Prostate gland (tissue), 2 donors: Measurements from ENCODE around the gene PPP1R1B.

Experiments used
- POLR2A ChIP-seq: fragments of 450-650 bp; IDR thresholded peaks from one replicate; pipeline ENCODE4 v1.6.1; 2016; ENCODE audit warnings: antibody characterized with exemption, mild to moderate bottlenecking
- POLR2AphosphoS5 ChIP-seq: sonication (generic); formaldehyde crosslinking; IDR thresholded peaks from one replicate; pipeline ENCODE4 v1.6.1; 2017; ENCODE audit warnings: antibody characterized with exemption
- TF ChIP-seq, protein P1 (sequence below), 4 experiments: fragments of 200-600 bp in 2 of 4; fragments of 450-650 bp in 2 of 4; sonication (generic) in 2 of 4; IDR thresholded peaks; 1 replicate in 3 of 4; 2 replicates in 1 of 4; pipeline ENCODE4 v1.5.1; 2016 to 2019; ENCODE audit warnings: antibody characterized with exemption in 4 of 4, mild to moderate bottlenecking in 2 of 4, moderate library complexity in 2 of 4

DNA sequence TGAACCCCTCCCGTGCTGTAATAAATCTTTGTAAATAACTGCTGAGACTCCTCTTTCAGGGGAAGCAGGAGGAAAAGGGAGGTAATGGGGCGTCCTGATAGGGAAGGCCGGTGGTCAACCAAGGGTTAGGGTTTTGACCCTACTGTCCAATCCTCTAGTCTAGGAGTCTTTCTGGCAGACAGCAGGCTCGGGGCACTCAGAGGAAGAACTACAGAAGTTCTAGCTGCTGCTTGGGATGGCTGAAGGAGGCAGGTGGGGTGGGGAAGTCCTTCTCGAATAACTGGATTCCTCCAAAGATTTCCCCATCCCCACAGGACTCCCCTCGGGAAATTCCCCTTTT lies 9.8 kb downstream of the PPP1R1B start:
- TF ChIP-seq POLR2AphosphoS5 (no peak), POLR2A (no peak)
- TF ChIP-seq, protein P1, sequence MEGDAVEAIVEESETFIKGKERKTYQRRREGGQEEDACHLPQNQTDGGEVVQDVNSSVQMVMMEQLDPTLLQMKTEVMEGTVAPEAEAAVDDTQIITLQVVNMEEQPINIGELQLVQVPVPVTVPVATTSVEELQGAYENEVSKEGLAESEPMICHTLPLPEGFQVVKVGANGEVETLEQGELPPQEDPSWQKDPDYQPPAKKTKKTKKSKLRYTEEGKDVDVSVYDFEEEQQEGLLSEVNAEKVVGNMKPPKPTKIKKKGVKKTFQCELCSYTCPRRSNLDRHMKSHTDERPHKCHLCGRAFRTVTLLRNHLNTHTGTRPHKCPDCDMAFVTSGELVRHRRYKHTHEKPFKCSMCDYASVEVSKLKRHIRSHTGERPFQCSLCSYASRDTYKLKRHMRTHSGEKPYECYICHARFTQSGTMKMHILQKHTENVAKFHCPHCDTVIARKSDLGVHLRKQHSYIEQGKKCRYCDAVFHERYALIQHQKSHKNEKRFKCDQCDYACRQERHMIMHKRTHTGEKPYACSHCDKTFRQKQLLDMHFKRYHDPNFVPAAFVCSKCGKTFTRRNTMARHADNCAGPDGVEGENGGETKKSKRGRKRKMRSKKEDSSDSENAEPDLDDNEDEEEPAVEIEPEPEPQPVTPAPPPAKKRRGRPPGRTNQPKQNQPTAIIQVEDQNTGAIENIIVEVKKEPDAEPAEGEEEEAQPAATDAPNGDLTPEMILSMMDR (IDR thresholded peaks at IDR 0.05) = no peak
